Ascending aorta (tissue), 2 donors: ENCODE results near the gene TUBA3C. TPM values are rescaled to one million over a fixed set of nuclear protein-coding genes. Genes with fewer than 3 reads are reported as not detected.

Source experiments
- DNase-seq, 2 donors: peaks; one replicate each; pipeline ENCODE4 v3.0.0-alpha.2; 2019; ENCODE audit warnings: low spot score in 2 of 2
- H3K27ac ChIP-seq, 2 donors: fragments of 200-600 bp; sonication (generic); one replicate each; pipeline ENCODE4 v1.5.1; 2016 to 2017; ENCODE audit warnings: mild to moderate bottlenecking in 1 of 2
- H3K27me3 ChIP-seq: fragments of 200-600 bp; sonication (generic); one replicate; pipeline ENCODE4 v1.5.1; 2017
- H3K36me3 ChIP-seq, 2 donors: fragments of 200-600 bp; sonication (generic); one replicate each; pipeline ENCODE4 v1.5.1; 2016
- H3K4me1 ChIP-seq, 2 donors: fragments of 200-600 bp; sonication (generic); one replicate each; pipeline ENCODE4 v1.5.1; 2016 to 2017; ENCODE audit warnings: mild to moderate bottlenecking in 1 of 2
- H3K4me3 ChIP-seq, 2 donors: fragments of 200-600 bp; sonication (generic); one replicate each; pipeline ENCODE4 v1.5.1; 2016 to 2017; ENCODE audit warnings: mild to moderate bottlenecking in 1 of 2
- H3K9me3 ChIP-seq, 2 donors: fragments of 200-600 bp; sonication (generic); one replicate each; pipeline ENCODE4 v1.5.1; 2016
- CTCF ChIP-seq, 3 experiments: fragments of 200-600 bp in 2 of 3; fragments of 450-650 bp in 1 of 3; sonication (generic) in 2 of 3; IDR thresholded peaks; one replicate each; pipeline ENCODE4 v1.5.1; 2016 to 2019; ENCODE audit warnings: antibody characterized with exemption in 3 of 3, mild to moderate bottlenecking in 1 of 3, moderate library complexity in 1 of 3
- intact Hi-C: fragments of 100-400 bp; cut with DNase I; formaldehyde crosslinking; loops from one replicate; pipeline ENCODE4 v1.15.1; 2023
- total RNA-seq: library from RNA; depleted of rRNA; stranded (reverse); fragments of >200 nt; gene quantifications from one replicate; pipeline ENCODE4 v1.1.0, GENCODE V29; 2016

TUBA3C gene
- total RNA-seq, 1 donor from 2014 or later: not detected

- no peaks in the 10 kb centered on the region for H3K27me3 ChIP-seq
- H3K4me1 ChIP-seq: no peaks in the 10 kb centered on the region
- H3K4me3 ChIP-seq: no peak overlapping the region
- H3K27ac ChIP-seq: no peak overlapping the region
- intact Hi-C loops: no loop called here
- no peaks in the 10 kb centered on the region for H3K36me3 ChIP-seq
- no peak for DNase-seq
- TF ChIP-seq CTCF (IDR thresholded peaks at IDR 0.05): no peak
- H3K9me3 ChIP-seq: no peaks in the 10 kb centered on the region
Measured at GRCh38 chr13:19154843-19155242, 26.8 kb downstream of the TUBA3C start.

GRCh38 chr13:19153782-19154450 is 27.7 kb downstream of the TUBA3C start:
- H3K27me3 ChIP-seq: no peaks in the 10 kb centered on the region
- no peaks in the 10 kb centered on the region for H3K4me1 ChIP-seq
- TF ChIP-seq CTCF (IDR thresholded peaks at IDR 0.05): no peak
- H3K36me3 ChIP-seq: no peaks in the 10 kb centered on the region
- H3K9me3 ChIP-seq: no peaks in the 10 kb centered on the region
- no peak overlapping the region for H3K4me3 ChIP-seq
- no peak for DNase-seq
- no peak overlapping the region for H3K27ac ChIP-seq
- intact Hi-C loops: no loop called here

GRCh38 chr13:19152403-19152802 is 29.2 kb downstream of the TUBA3C start:
- H3K4me3 ChIP-seq: no peak overlapping the region
- H3K9me3 ChIP-seq: no peaks in the 10 kb centered on the region
- no peak for DNase-seq
- H3K27me3 ChIP-seq: no peaks in the 10 kb centered on the region
- no peak overlapping the region for H3K27ac ChIP-seq
- intact Hi-C loops: no loop called here
- TF ChIP-seq CTCF (IDR thresholded peaks at IDR 0.05): no peak
- no peaks in the 10 kb centered on the region for H3K36me3 ChIP-seq
- H3K4me1 ChIP-seq: no peaks in the 10 kb centered on the region

GRCh38 chr13:19151581-19152263 is 29.9 kb downstream of the TUBA3C start:
- no peak for TF ChIP-seq CTCF (IDR thresholded peaks at IDR 0.05)
- Histone ChIP-seq H3K27me3 (no peaks in the 10 kb centered on the region), H3K27ac (no peak overlapping the region), H3K9me3 (no peaks in the 10 kb centered on the region), H3K36me3 (no peaks in the 10 kb centered on the region), H3K4me3 (no peak overlapping the region), H3K4me1 (no peaks in the 10 kb centered on the region)
- DNase-seq: no peak
- intact Hi-C loops: no loop called here

GRCh38 chr13:19150712-19151228 is 30.9 kb downstream of the TUBA3C start:
- no peaks in the 10 kb centered on the region for H3K27me3 ChIP-seq
- H3K36me3 ChIP-seq: no peaks in the 10 kb centered on the region
- TF ChIP-seq CTCF (IDR thresholded peaks at IDR 0.05): no peak
- no peak overlapping the region for H3K4me3 ChIP-seq
- intact Hi-C loops: no loop called here
- no peaks in the 10 kb centered on the region for H3K4me1 ChIP-seq
- no peak for DNase-seq
- H3K27ac ChIP-seq: no peak overlapping the region
- H3K9me3 ChIP-seq: no peaks in the 10 kb centered on the region
